Sigmoid colon (tissue), 7 donors: Measurements from ENCODE around the gene C16orf90. TPM values are rescaled to one million over a fixed set of nuclear protein-coding genes. Genes with fewer than 3 reads are reported as not detected.
"Not testable (repeated sequence)": the region's sequence is repeated elsewhere in the genome, so short reads cannot be mapped to it uniquely, and the experiment has no call there.

Experiments used
- DNase-seq: peaks from one replicate; pipeline ENCODE4 v3.0.0-alpha.2; 2019
- H3K27ac ChIP-seq, 4 donors: fragments of 200-600 bp; sonication (generic); one replicate each; pipeline ENCODE4 v1.5.1; 2016 to 2019; ENCODE audit warnings: mild to moderate bottlenecking in 1 of 4
- H3K27me3 ChIP-seq, 3 donors: fragments of 200-600 bp; sonication (generic); one replicate each; pipeline ENCODE4 v1.5.1; 2019; ENCODE audit warnings: mild to moderate bottlenecking in 1 of 3
- H3K36me3 ChIP-seq, 4 donors: fragments of 200-600 bp; sonication (generic); one replicate each; pipeline ENCODE4 v1.5.1; 2016 to 2019
- H3K4me1 ChIP-seq, 4 donors: fragments of 200-600 bp; sonication (generic); one replicate each; pipeline ENCODE4 v1.5.1; 2017 to 2019
- H3K4me3 ChIP-seq, 4 donors: fragments of 200-600 bp; sonication (generic); one replicate each; pipeline ENCODE4 v1.5.1; 2017 to 2019; ENCODE audit warnings: mild to moderate bottlenecking in 2 of 4, moderate library complexity in 1 of 4
- H3K9me3 ChIP-seq, 4 donors: fragments of 200-600 bp in 3 of 4; sonication (generic) in 3 of 4; one replicate each; pipeline versions ENCODE4 v1.5.1 to v1.6.1; 2013 to 2019
- EP300 ChIP-seq, 4 donors: sonication (generic); formaldehyde crosslinking; IDR thresholded peaks; one replicate each; pipeline ENCODE4 v1.6.1; 2017; ENCODE audit warnings: antibody characterized with exemption in 4 of 4
- POLR2A ChIP-seq, 2 donors: fragments of 450-650 bp; IDR thresholded peaks; one replicate each; pipeline ENCODE4 v1.6.1; 2016; ENCODE audit warnings: antibody characterized with exemption in 2 of 2, mild to moderate bottlenecking in 2 of 2, moderate library complexity in 2 of 2
- POLR2AphosphoS5 ChIP-seq, 4 donors: sonication (generic); formaldehyde crosslinking; IDR thresholded peaks; one replicate each; pipeline ENCODE4 v1.6.1; 2017; ENCODE audit warnings: antibody characterized with exemption in 4 of 4
- WGBS, 2 donors: extraction: QIAGEN DNeasy Blood & Tissue Kit; methylation state at CpG; one replicate each; pipeline ENCODE4 v1.1.7; 2013; 5-methylcytosine and 5-hydroxymethylcytosine counted together
- intact Hi-C: fragments of 100-400 bp; cut with DNase I; formaldehyde crosslinking; loops from one replicate; pipeline ENCODE4 v1.15.1; 2023
- polyA plus RNA-seq, 3 donors: library from polyadenylated mRNA; stranded (reverse); fragments of 200-250 nt; gene quantifications; one replicate each; pipeline ENCODE4 v1.2.3, GENCODE V29; 2013
- total RNA-seq, 4 donors: library from RNA; depleted of rRNA; stranded (reverse); fragments of >200 nt; gene quantifications; one replicate each; pipeline ENCODE4 v1.1.0, GENCODE V29; 2016
- TF ChIP-seq, protein P1 (sequence below), 4 experiments: fragments of 450-650 bp in 3 of 4; fragments of 200-600 bp in 1 of 4; IDR thresholded peaks; one replicate each; pipeline ENCODE4 v1.5.1; 2016 to 2019; ENCODE audit warnings: antibody characterized with exemption in 4 of 4, mild to moderate bottlenecking in 3 of 4, moderate library complexity in 2 of 4
- donor health status: healthy with polysubstance abuse.
- donor health status: Bipolar disorder and iron deficiency.
- donor health status: healthy.

Gene C16orf90
- total and polyA plus RNA-seq, 7 donors: not detected

- Histone ChIP-seq H3K27ac (no peak overlapping the region), H3K36me3 (peaks cover 9 to 42% (median 12%) of the 10 kb centered on the region in 4 donors), H3K27me3 (no peaks in the 10 kb centered on the region), H3K4me3 (no peak overlapping the region), H3K9me3 (no peaks in the 10 kb centered on the region), H3K4me1 (peaks cover 0 to 23% (median 17%) of the 10 kb centered on the region in 4 donors)
- intact Hi-C loops: loop anchor here (5.0 kb wide), 1 partner anchor 221 kb away; the partner anchor contains the start of gene ZNF263
- TF ChIP-seq POLR2AphosphoS5 (IDR thresholded peaks at IDR 0.05) (no peak), EP300 (IDR thresholded peaks at IDR 0.05) (no peak), POLR2A (IDR thresholded peaks at IDR 0.05) (no peak)
- TF ChIP-seq, protein P1, sequence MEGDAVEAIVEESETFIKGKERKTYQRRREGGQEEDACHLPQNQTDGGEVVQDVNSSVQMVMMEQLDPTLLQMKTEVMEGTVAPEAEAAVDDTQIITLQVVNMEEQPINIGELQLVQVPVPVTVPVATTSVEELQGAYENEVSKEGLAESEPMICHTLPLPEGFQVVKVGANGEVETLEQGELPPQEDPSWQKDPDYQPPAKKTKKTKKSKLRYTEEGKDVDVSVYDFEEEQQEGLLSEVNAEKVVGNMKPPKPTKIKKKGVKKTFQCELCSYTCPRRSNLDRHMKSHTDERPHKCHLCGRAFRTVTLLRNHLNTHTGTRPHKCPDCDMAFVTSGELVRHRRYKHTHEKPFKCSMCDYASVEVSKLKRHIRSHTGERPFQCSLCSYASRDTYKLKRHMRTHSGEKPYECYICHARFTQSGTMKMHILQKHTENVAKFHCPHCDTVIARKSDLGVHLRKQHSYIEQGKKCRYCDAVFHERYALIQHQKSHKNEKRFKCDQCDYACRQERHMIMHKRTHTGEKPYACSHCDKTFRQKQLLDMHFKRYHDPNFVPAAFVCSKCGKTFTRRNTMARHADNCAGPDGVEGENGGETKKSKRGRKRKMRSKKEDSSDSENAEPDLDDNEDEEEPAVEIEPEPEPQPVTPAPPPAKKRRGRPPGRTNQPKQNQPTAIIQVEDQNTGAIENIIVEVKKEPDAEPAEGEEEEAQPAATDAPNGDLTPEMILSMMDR (IDR thresholded peaks at IDR 0.05): no peak
- peak; percentile 37 for DNase-seq
- WGBS, 2 donors: 69 to 82% methylated on average over 6 of the region's 6 CpGs
Observed at GRCh38 chr16:3503523-3503922, 8.2 kb upstream of the C16orf90 start.

- Histone ChIP-seq H3K9me3 (no peaks in the 10 kb centered on the region), H3K4me3 (peak overlapping the region; percentile 63 to 78 (median 72)), H3K27me3 (no peaks in the 10 kb centered on the region), H3K36me3 (peaks cover 5 to 26% (median 8%) of the 10 kb centered on the region in 4 donors), H3K27ac (peak overlapping the region in 3 of 4 donors; percentile 80 to 86 (median 83)), H3K4me1 (peaks cover 0 to 23% (median 17%) of the 10 kb centered on the region in 4 donors)
- DNase-seq: peak; percentile 32
- intact Hi-C loops: loop anchor here (1.0 to 5.0 kb wide), 3 partner anchors 102 to 237 kb away; partner anchors contain the start of gene ZNF263
- TF ChIP-seq, protein P1 (IDR thresholded peaks at IDR 0.05): no peak
- TF ChIP-seq EP300 (IDR thresholded peaks at IDR 0.05) (no peak), POLR2AphosphoS5 (IDR thresholded peaks at IDR 0.05) (no peak), POLR2A (IDR thresholded peaks at IDR 0.05) (no peak)
- 81 to 88% methylated on average over 22 of the region's 22 CpGs for WGBS, 2 donors
Observed at GRCh38 chr16:3501783-3502400, 6.6 kb upstream of the C16orf90 start.

DNA sequence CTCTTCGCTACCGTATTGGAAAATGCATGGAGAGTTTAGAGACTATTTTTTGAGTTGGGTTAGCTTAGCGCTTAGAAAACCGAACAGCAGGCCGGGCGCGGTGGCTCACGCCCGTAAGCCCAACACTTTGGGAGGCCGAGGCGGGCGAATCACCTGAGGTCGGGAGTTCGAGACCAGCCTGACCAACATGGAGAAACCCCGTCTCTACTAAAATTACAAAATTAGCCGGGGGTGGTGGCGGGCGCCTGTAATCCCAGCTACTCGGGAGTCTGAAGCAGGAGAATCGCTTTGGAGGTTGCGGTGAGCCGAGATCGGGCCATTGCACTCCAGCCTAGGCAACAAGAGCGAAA is 6.1 kb upstream of the C16orf90 start:
- DNase-seq: peak; percentile 34
- not testable (repeated sequence) for H3K9me3 ChIP-seq, H3K27me3 ChIP-seq
- peaks cover 0 to 23% (median 17%) of the 10 kb centered on the region in 4 donors for H3K4me1 ChIP-seq
- peak overlapping the region; percentile 79 to 86 (median 82) for H3K27ac ChIP-seq
- peaks cover 5 to 21% (median 6%) of the 10 kb centered on the region in 4 donors for H3K36me3 ChIP-seq
- WGBS, 2 donors: 14 to 20% methylated on average over 24 of the region's 24 CpGs
- intact Hi-C loops: loop anchor here (1.0 to 5.0 kb wide), 3 partner anchors 101 to 237 kb away; partner anchors contain the start of gene ZNF263
- peak overlapping the region; percentile 63 to 78 (median 72) for H3K4me3 ChIP-seq

- no peaks in the 10 kb centered on the region for H3K27me3 ChIP-seq
- no peak overlapping the region for H3K27ac ChIP-seq
- peaks cover 0 to 23% (median 17%) of the 10 kb centered on the region in 4 donors for H3K4me1 ChIP-seq
- intact Hi-C loops: no loop called here
- no peak overlapping the region for H3K4me3 ChIP-seq
- no peaks in the 10 kb centered on the region for H3K9me3 ChIP-seq
- DNase-seq: peak; percentile 33
- 97% methylated on average over 16 of the region's 16 CpGs for WGBS, 2 donors
- H3K36me3 ChIP-seq: no peaks in the 10 kb centered on the region
- TF ChIP-seq, protein P1 (IDR thresholded peaks at IDR 0.05): no peak
- TF ChIP-seq EP300 (IDR thresholded peaks at IDR 0.05) (no peak), POLR2AphosphoS5 (IDR thresholded peaks at IDR 0.05) (no peak), POLR2A (IDR thresholded peaks at IDR 0.05) (no peak)
Observed at GRCh38 chr16:3498988-3499387, 3.7 kb upstream of the C16orf90 start.

DNA sequence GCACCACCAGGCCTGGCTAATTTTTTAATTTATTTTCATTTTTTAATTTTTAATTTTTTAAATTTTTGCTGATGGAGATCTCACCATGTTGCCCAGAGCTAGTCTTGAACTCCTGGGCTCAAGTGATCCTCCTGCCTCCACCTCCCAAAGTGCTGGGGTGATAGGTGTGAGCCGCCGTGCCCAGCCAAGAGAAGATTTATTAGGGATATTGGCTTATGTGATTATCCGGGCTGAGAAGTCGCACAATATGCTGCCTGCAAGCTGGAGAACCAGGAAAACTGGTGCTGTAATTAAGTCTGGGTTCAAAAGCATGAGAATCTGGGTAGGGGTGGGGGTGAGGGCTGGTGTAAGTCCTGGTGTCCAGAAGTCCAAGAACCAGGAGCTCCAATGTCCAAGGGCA is 2.5 kb upstream of the C16orf90 start:
- WGBS, 2 donors: 95 to 96% methylated on average over 4 of the region's 4 CpGs
- intact Hi-C loops: no loop called here
- TF ChIP-seq, protein P1 (IDR thresholded peaks at IDR 0.05): no peak
- TF ChIP-seq EP300 (IDR thresholded peaks at IDR 0.05) (no peak), POLR2A (IDR thresholded peaks at IDR 0.05) (no peak), POLR2AphosphoS5 (IDR thresholded peaks at IDR 0.05) (no peak)

More for the DNA sequence above, 2.5 kb upstream of the C16orf90 start:
- Histone ChIP-seq H3K27me3 (no peaks in the 10 kb centered on the region), H3K4me1 (peaks cover 0 to 23% (median 17%) of the 10 kb centered on the region in 4 donors), H3K36me3 (no peaks in the 10 kb centered on the region), H3K9me3 (no peaks in the 10 kb centered on the region), H3K27ac (no peak overlapping the region), H3K4me3 (no peak overlapping the region)
- peak; percentile 15 for DNase-seq
